Stimulated activated CD4-positive, alpha-beta T cell treated with anti-CD3 and anti-CD28 coated beads, Interleukin-4, amount 100 ng/mL, for 48 hours (primary cell): ENCODE measurements around the gene SYPL2.
"Not testable (repeated sequence)": the region's sequence is repeated elsewhere in the genome, so short reads cannot be mapped to it uniquely, and the experiment has no call there.

Experiments used
- DNase-seq, 2 donors: peaks; one replicate each; pipeline ENCODE4 v3.0.0-alpha.2; 2020; ENCODE audit warnings: low read depth in 2 of 2

The SYPL2 gene

GRCh38 chr1:109470245-109470644 is 3.9 kb downstream of the SYPL2 start:
- DNase-seq: no peak

GRCh38 chr1:109472779-109473178 is 6.4 kb downstream of the SYPL2 start:
- DNase-seq: no peak

- not testable (repeated sequence) for DNase-seq
Observed at GRCh38 chr1:109473284-109474057, 7.1 kb downstream of the SYPL2 start.

GRCh38 chr1:109474697-109475096 is 8.4 kb downstream of the SYPL2 start:
- no peak for DNase-seq

- DNase-seq: no peak
Observed at GRCh38 chr1:109475261-109475660, 8.9 kb downstream of the SYPL2 start.

- DNase-seq: no peak
Observed at GRCh38 chr1:109476825-109477224, 10.5 kb downstream of the SYPL2 start.

- no peak for DNase-seq
Observed at GRCh38 chr1:109477821-109478220, 11.5 kb downstream of the SYPL2 start.

- no peak for DNase-seq
Observed at GRCh38 chr1:109478806-109479205, 12.5 kb downstream of the SYPL2 start.

GRCh38 chr1:109479311-109479710 is 13.0 kb downstream of the SYPL2 start:
- no peak for DNase-seq

GRCh38 chr1:109479901-109480300 is 13.6 kb downstream of the SYPL2 start:
- no peak for DNase-seq

GRCh38 chr1:109481646-109482045 is 15.3 kb downstream of the SYPL2 start:
- no peak for DNase-seq

GRCh38 chr1:109482242-109482641 is 15.9 kb downstream of the SYPL2 start:
- DNase-seq: no peak

GRCh38 chr1:109482791-109483671 is 16.7 kb downstream of the SYPL2 start:
- no peak for DNase-seq

GRCh38 chr1:109483672-109484518 is 17.5 kb downstream of the SYPL2 start, which contains the start of gene ATXN7L2:
ATXN7L2 (plus strand) TSS chr1:109483905; CDS start chr1:109483954, 49 bp downstream.
- peak; percentile 82 to 86 for DNase-seq

- DNase-seq: no peak
Observed at GRCh38 chr1:109484519-109484975, 18.2 kb downstream of the SYPL2 start.

- DNase-seq: no peak
Observed at GRCh38 chr1:109485001-109485400, 18.7 kb downstream of the SYPL2 start.

GRCh38 chr1:109487261-109487660 is 20.9 kb downstream of the SYPL2 start:
- no peak for DNase-seq

- DNase-seq: no peak
Observed at GRCh38 chr1:109488201-109488600, 21.9 kb downstream of the SYPL2 start.

- no peak for DNase-seq
Observed at GRCh38 chr1:109488696-109489095, 22.4 kb downstream of the SYPL2 start.

GRCh38 chr1:109490029-109490933 is 23.9 kb downstream of the SYPL2 start:
- peak in 1 of 2 donors; percentile 59 for DNase-seq

GRCh38 chr1:109490934-109491302 is 24.6 kb downstream of the SYPL2 start:
- DNase-seq: no peak
